OCI-LY7 (cell line): Measurements from ENCODE around the gene GIMAP5. TPM values are rescaled to one million over a fixed set of nuclear protein-coding genes. Genes with fewer than 3 reads are reported as not detected.

ENCODE experiments used
- BruUV-seq: library from RNA; stranded (reverse); fragments of 400-500 nt; replicated peaks from 2 replicates; lab custom pipeline; 2021; lab: Mats Ljungman, UMichigan
- CTCF ChIA-PET: fragments of 300-600 bp; sonication (Branson Sonifier 250); formaldehyde crosslinking; loops from one replicate; lab custom pipeline; 2022; ENCODE audit warnings: antibody characterized with exemption; ENCODE audit not compliant: unreplicated experiment; lab: Charles Lee
- POLR2A ChIA-PET: fragments of 300-600 bp; sonication (Branson Sonifier 250); formaldehyde crosslinking; loops from one replicate; lab custom pipeline; 2022; ENCODE audit warnings: antibody characterized with exemption; lab: Charles Lee
- DNase-seq: peaks from one replicate; pipeline ENCODE4 v3.0.0-alpha.2; 2015; ENCODE audit warnings: low spot score
- H2AFZ ChIP-seq: fragments of 200-600 bp; sonication (generic), shearing (Covaris generic); 2 replicates; pipeline ENCODE4 v1.6.1; 2014; ENCODE audit warnings: mild to moderate bottlenecking, antibody characterized with exemption, low read length, moderate library complexity
- H3K27ac ChIP-seq: fragments of 200-600 bp; sonication (generic); 2 replicates; pipeline ENCODE4 v1.5.1; 2014; ENCODE audit warnings: mixed run types, low read depth, mild to moderate bottlenecking, moderate library complexity, low read length, inconsistent platforms; ENCODE audit not compliant: poor library complexity, severe bottlenecking
- H3K36me3 ChIP-seq: fragments of 200-600 bp; sonication (generic); 2 replicates; pipeline ENCODE4 v1.6.1; 2014; ENCODE audit warnings: mild to moderate bottlenecking, antibody characterized with exemption, low read length, moderate library complexity, mixed read lengths; ENCODE audit not compliant: insufficient read depth
- H3K4me1 ChIP-seq: fragments of 200-600 bp; sonication (generic); 2 replicates; pipeline ENCODE4 v1.5.1; 2014; ENCODE audit warnings: mild to moderate bottlenecking, low read length; ENCODE audit not compliant: insufficient read depth, poor library complexity, severe bottlenecking
- H3K4me2 ChIP-seq: fragments of 200-600 bp; sonication (generic); 2 replicates; pipeline ENCODE4 v1.6.1; 2014; ENCODE audit warnings: mild to moderate bottlenecking, low read length
- H3K4me3 ChIP-seq: fragments of 200-600 bp; sonication (generic); 2 replicates; pipeline ENCODE4 v1.5.1; 2014; ENCODE audit warnings: mild to moderate bottlenecking, low read depth, low read length; ENCODE audit not compliant: poor library complexity, severe bottlenecking
- H3K79me2 ChIP-seq: fragments of 200-600 bp; sonication (generic); 2 replicates; pipeline ENCODE4 v1.6.1; 2016; ENCODE audit warnings: low read depth, mild to moderate bottlenecking, low read length, moderate library complexity, mixed read lengths; ENCODE audit not compliant: insufficient read depth
- H3K9me2 ChIP-seq: fragments of 200-600 bp; sonication (generic); 2 replicates; pipeline ENCODE4 v1.6.1; 2016; ENCODE audit warnings: mild to moderate bottlenecking, low read length, mixed read lengths; ENCODE audit not compliant: insufficient read depth
- H3K9me3 ChIP-seq: fragments of 200-600 bp; sonication (generic); 2 replicates; pipeline ENCODE4 v1.6.1; 2014; ENCODE audit warnings: mild to moderate bottlenecking, mixed run types, low read length, mixed read lengths
- H4K20me1 ChIP-seq: fragments of 200-600 bp; sonication (generic); 2 replicates; pipeline ENCODE4 v1.6.1; 2014; ENCODE audit warnings: mild to moderate bottlenecking, antibody characterized with exemption, low read length, moderate library complexity, mixed read lengths; ENCODE audit not compliant: insufficient read depth
- CTCF ChIP-seq: fragments of 200-600 bp; sonication (generic); conservative IDR thresholded peaks from 2 replicates; pipeline ENCODE4 v1.5.1; 2014; ENCODE audit warnings: mild to moderate bottlenecking, antibody characterized with exemption, low read length, moderate library complexity, mixed read lengths
- EZH2phosphoT487 ChIP-seq: fragments of 200-600 bp; sonication (generic); IDR thresholded peaks from 2 replicates; pipeline ENCODE4 v1.6.1; 2018; ENCODE audit warnings: low read depth, borderline replicate concordance, mild to moderate bottlenecking, mixed run types, antibody characterized with exemption, low read length, moderate library complexity, mixed read lengths
- intact Hi-C: fragments of 100-400 bp; cut with micrococcal nuclease; formaldehyde crosslinking; loops from one replicate; pipeline ENCODE4 v1.10.0; 2022; ENCODE audit not compliant: unreplicated experiment
- total RNA-seq, 2 experiments: library from RNA; depleted of rRNA in 1 of 2; stranded (reverse); fragments of >200 nt in 1 of 2; shearing (Covaris generic) in 1 of 2; gene quantifications; 2 replicates each; pipeline ENCODE4 v1.2.3, GENCODE V29; 2014 to 2022

Gene GIMAP5
- total RNA-seq, 2 experiments from 2014 or later: not detected

GRCh38 chr7:150732786-150733481 lies 4.3 kb upstream of the GIMAP5 start:
- Histone ChIP-seq H3K4me3 (no peak overlapping the region), H3K9me3 (no peaks in the 10 kb centered on the region), H3K9me2 (no peaks in the 10 kb centered on the region), H3K27ac (no peak overlapping the region), H3K79me2 (no peaks in the 10 kb centered on the region), H3K4me2 (no peak overlapping the region), H3K36me3 (no peaks in the 10 kb centered on the region), H3K4me1 (no peaks in the 10 kb centered on the region), H4K20me1 (no peaks in the 10 kb centered on the region), H2AFZ (no peak overlapping the region)
- POLR2A ChIA-PET: no interaction called here
- BruUV-seq: no TSS peak
- TF ChIP-seq EZH2phosphoT487 (no peak), CTCF (no peak)
- DNase-seq: no peak
- intact Hi-C loops: no loop called here
- CTCF ChIA-PET: no interaction called here

GRCh38 chr7:150733482-150734095 lies 3.6 kb upstream of the GIMAP5 start:
- no peak for DNase-seq
- Histone ChIP-seq H2AFZ (no peak overlapping the region), H3K27ac (no peak overlapping the region), H3K4me2 (no peak overlapping the region), H3K4me3 (no peak overlapping the region), H3K9me3 (no peaks in the 10 kb centered on the region), H3K79me2 (no peaks in the 10 kb centered on the region), H3K9me2 (no peaks in the 10 kb centered on the region), H3K36me3 (no peaks in the 10 kb centered on the region), H4K20me1 (no peaks in the 10 kb centered on the region), H3K4me1 (no peaks in the 10 kb centered on the region)
- TF ChIP-seq EZH2phosphoT487 (no peak), CTCF (no peak)
- POLR2A ChIA-PET: no interaction called here
- intact Hi-C loops: no loop called here
- CTCF ChIA-PET: no interaction called here
- no TSS peak for BruUV-seq

- Histone ChIP-seq H3K4me3 (no peak overlapping the region), H2AFZ (no peak overlapping the region), H3K27ac (no peak overlapping the region), H4K20me1 (no peaks in the 10 kb centered on the region), H3K4me1 (no peaks in the 10 kb centered on the region), H3K4me2 (no peak overlapping the region), H3K9me3 (no peaks in the 10 kb centered on the region), H3K36me3 (no peaks in the 10 kb centered on the region), H3K79me2 (no peaks in the 10 kb centered on the region), H3K9me2 (no peaks in the 10 kb centered on the region)
- intact Hi-C loops: no loop called here
- CTCF ChIA-PET: no interaction called here
- DNase-seq: no peak
- TF ChIP-seq CTCF (no peak), EZH2phosphoT487 (no peak)
- no TSS peak for BruUV-seq
- POLR2A ChIA-PET: interaction anchor here (0.6 kb wide), 1 partner anchor 968 kb away, joined by 4 read pairs; no protein-coding TSS in a partner anchor
Measured at GRCh38 chr7:150734254-150734653, 3.0 kb upstream of the GIMAP5 start.
